Stimulated activated CD8-positive, alpha-beta memory T cell treated with anti-CD3 and anti-CD28 coated beads, Interleukin-12 subunit alpha, Interleukin-12 subunit beta, amount 100 ng/mL, for 4 hours (primary cell): ENCODE data around the gene MCF2L2.
"Not testable (repeated sequence)": the region's sequence is repeated elsewhere in the genome, so short reads cannot be mapped to it uniquely, and the experiment has no call there.

ENCODE experiments used
- DNase-seq: peaks from one replicate; pipeline ENCODE4 v3.0.0-alpha.2; 2020; ENCODE audit warnings: low read depth

The MCF2L2 gene

DNA sequence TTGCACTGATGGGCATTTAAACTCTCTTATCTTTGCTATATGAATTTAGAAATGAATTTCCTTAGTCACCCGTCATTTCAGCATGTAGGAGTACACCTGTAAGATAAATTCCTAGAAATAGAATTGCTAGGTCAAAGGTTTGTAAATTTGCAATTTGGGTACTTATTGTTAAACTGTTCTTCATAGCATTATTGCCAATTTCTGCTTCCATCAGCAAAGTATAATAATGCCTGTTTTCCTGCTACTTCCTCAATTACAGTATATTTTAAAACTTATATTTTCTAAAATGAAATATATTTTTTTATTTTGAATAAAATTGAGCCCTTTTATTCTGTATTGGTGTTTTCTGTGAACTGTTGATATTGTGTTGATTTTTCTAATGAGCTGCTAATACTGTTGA, 16.3 kb upstream of the MCF2L2 start:
- DNase-seq, result no peak

GRCh38 chr3:183443395-183444385, 15.3 kb upstream of the MCF2L2 start:
- DNase-seq, result no peak

- DNase-seq, result no peak
These were observed 14.6 kb upstream of the MCF2L2 start for GRCh38 chr3:183442994-183443393.

GRCh38 chr3:183440521-183440920, 12.1 kb upstream of the MCF2L2 start:
- DNase-seq, result not testable (repeated sequence)

DNA sequence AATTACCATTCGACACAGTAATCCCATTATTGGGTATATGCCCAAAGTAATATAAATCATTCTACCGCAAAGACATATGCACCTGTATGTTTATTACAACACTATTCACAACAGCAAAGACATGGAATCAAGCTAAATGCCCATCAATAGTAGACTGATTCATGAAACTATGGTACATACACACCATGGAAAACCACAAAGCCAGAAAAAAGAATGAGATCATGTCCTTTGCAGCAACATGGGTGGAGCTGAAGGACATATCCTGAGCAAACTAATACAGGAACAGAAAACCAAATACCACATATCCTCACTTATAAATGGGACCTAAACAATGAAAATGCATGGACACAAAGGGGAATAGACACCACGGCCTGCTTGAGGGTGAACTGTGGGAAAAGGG, 11.1 kb upstream of the MCF2L2 start:
- DNase-seq, result no peak

- DNase-seq, result no peak
These were observed 10.3 kb upstream of the MCF2L2 start for GRCh38 chr3:183438735-183439134.

DNA sequence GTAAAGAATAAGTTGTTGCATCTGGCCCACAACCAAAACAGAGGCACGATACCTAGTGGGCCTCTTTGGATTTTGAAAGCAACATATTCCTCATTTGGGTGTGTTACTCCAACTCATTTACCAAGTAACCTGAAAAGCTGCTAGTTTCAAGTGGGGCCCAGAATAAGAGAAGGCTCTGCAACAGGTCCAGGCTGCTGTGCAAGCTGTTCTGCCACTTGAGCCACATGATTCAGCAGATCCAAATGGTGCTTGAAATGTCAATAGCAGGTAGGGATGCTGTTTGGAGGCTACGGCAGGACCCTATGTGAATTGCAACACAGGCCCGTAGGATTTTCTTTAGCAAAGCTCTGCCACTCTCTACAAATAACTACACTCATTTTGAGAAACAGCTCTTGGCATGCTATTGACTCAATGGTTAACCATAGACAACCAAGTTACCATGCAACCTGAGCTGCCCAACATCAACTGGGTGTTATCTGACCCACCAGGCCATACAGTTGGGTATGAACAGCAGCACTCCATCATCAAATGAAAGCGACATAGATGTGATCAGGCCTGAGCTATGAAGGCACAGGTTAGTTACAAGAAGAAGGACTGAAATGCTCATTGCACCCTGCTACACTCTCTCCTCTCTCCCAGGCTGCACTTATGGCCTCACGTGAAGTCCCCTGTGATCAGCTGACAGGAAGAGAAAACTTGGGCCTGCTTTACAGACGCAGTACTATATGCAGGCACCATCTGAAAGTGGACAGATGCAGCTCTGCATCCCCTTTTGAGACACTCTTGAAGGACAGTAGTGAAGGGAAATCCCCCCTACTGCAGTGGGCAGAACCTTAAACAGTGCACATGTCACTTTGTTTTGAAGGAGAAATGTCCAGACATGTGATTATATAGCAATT, 9.5 kb upstream of the MCF2L2 start:
- DNase-seq, result no peak

GRCh38 chr3:183437061-183437460, 8.6 kb upstream of the MCF2L2 start:
- DNase-seq, result no peak

DNA sequence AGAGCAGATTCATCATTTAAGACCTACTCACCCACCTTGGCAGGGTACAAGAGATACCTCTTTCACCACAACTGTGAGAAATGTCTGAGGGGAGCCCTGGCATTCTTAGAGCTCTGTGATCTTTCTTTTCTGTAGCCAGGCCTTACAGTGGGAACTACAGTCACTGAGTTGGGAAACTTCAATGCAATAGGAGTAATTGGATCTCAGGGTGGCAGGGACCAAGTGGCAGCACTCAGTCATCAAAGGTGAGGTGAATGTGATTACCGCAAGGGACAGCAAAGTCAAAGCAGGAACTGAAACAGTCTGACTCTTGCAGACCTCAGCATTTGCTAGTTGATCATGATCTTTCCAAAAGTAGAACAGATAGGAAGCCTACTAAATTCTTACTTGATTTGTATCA, 7.2 kb upstream of the MCF2L2 start:
- DNase-seq, result no peak

- DNase-seq, result no peak
These were observed 6.6 kb upstream of the MCF2L2 start for GRCh38 chr3:183434992-183435391.

GRCh38 chr3:183434503-183434902, 6.1 kb upstream of the MCF2L2 start:
- no peak for DNase-seq

GRCh38 chr3:183430325-183430957, 2.0 kb upstream of the MCF2L2 start:
- no peak for DNase-seq

GRCh38 chr3:183427876-183428446, 458 bp downstream of the MCF2L2 start:
- DNase-seq, result peak; percentile 15

DNA sequence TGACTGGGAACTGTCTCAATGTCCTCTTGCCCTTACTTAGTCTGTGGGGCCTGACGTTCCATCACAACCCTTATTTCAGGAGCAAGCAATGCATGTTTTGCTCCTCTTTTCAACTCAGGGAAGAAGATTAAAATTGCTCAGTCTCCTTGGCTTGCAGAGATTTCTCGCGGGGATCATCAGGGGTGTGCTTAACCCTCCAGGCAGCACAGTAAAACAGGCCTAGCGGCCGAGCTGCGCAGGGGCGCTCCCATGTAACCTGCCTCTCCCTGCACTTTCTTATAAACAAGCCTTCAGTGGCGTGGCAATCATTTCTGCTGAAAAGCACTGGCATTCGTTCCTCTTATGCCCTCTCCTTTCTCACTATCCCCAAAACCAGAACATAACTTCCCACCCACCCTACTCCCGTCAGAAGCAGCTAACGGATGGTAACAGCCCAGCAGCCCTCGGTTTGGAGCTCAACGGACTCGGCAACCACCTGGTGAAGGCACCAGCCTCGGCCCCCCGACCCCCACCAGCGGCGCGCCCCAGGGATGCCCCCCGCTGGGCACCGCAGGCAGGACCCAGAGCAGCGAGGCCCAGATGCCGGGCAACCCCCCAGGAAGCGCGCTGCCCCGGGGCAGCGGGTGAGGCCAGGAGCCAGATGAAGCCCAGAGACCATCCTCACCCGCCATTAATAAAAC, 1.1 kb downstream of the MCF2L2 start:
- no peak for DNase-seq

GRCh38 chr3:183418807-183419206, 9.6 kb downstream of the MCF2L2 start:
- not testable (repeated sequence) for DNase-seq

DNA sequence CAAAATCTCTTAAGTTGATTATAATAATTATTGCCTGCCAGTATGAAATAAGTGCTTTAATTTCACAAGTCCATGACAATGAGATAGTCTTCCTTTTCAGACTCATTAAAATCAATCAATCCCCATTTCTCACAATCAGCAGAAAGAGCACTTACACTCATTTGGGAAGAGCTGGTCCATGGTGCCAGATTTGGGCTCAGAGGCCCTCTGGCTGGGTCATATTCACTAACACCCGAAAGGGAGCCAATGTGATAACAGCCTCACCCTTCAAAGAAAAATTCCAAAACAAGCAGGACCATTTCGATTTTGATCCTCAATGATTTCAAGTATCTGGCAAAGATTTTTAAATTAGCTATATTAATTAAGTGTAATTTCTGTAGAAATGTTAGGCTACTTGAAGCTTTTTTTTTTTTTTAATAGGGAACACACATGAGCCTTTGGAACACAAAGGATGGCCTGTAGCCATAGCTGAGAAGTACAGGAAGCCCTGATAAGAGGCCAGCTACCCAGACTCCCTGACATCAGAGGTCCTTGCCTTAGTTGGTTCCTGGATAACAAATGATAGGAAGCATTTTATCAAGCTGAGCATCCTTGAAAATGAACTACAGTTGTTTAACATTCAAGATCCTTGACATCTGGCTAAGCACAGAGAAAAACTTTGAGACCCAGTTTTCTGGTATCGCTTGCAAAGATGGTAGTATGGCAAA, 17.1 kb downstream of the MCF2L2 start:
- DNase-seq, result no peak

DNA sequence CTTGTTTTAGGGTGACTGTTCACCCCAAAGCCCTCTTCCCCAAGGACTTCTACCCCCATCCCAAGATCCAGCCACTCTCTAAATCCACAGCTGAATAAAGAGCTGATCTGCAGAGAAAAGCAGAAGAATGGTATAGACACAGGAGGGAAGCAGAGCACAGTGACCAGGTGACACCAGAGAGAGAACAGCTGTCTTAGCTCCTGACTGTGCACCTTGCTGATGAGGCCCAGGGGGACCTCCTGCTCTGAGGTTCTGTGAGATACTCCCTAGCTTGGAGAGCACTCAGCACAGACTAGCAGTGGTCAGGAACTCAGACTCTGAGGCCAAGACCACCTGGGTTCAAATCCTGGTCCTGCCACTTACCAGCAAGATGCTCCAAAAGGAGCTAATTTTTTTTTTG, 17.7 kb downstream of the MCF2L2 start:
- no peak for DNase-seq

DNA sequence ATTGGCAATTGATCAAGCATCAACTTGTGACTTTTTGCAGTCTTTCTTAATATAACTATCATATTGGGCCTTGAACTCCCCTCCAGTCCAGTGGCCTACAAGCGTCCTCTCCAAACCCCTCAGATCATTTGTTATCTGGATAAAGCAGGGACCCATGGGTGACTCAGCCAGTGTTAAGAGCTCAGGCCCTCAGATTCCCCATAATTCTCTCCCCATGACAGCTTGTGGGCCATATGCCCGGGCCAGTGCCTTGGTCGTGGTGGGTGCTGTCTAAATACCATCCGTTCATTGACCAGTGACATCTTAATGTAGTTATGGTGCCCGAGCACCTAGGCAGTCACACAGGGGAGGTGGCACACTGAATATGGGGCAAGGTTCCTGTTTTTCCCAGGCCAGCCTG, 18.1 kb downstream of the MCF2L2 start:
- DNase-seq, result no peak

- DNase-seq, result no peak
These were observed 19.2 kb downstream of the MCF2L2 start for GRCh38 chr3:183409219-183409618.

DNA sequence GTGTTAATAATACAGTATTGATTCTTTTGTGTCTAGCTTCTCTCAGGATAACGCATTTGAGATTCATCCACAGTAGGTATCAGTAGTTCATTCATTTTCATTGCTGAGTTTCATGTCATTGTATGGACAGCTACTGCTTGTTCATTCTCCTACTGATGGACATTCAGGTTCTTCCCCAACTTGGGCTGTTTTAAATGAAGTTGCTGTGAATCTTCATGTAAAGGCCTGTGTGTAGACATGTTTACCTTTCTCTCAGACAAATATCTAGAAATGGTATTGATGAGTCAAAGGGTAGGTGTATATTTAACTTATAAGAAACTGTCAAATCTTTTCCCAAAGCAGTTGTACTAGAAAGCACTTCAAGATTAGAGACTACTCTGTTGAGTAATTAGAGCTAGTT, 26.7 kb downstream of the MCF2L2 start:
- DNase-seq, result no peak

DNA sequence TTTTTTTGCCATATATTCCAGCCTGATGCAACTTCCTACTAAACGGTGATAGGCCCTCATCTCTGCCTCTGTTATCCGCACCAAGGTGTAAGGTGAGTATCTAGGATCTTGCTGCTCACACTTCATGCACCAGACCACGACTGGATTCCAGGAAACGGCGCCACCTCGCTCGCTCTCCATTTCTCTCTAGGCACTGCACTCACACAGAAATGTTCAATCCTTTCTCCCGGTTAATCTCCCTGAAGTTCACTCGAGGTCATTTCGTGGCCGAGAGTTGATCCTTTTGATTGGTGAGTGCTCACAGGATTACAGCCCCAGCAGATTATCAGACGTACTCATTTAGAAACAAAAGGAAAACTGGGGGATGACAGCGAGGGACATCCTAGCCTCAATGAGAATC, 28.1 kb downstream of the MCF2L2 start:
- no peak for DNase-seq
